Body of pancreas (tissue), 4 donors: ENCODE results near the gene RNF223. TPM values are rescaled to one million over a fixed set of nuclear protein-coding genes. Genes with fewer than 3 reads are reported as not detected.

Experiments
- ATAC-seq: fragments of 150-250 bp; one replicate; pipeline ENCODE4 v1.9.1; 2016
- DNase-seq, 4 donors: peaks; one replicate each; pipeline ENCODE4 v3.0.0-alpha.2; 2019
- H3K27ac ChIP-seq, 4 donors: fragments of 200-600 bp; sonication (generic); 1 replicate in 3 of 4; 2 replicates in 1 of 4; pipeline versions ENCODE4 v1.5.1 to v1.6.1; 2016 to 2019; ENCODE audit warnings: mild to moderate bottlenecking in 1 of 4, mixed read lengths in 1 of 4, moderate library complexity in 1 of 4
- H3K27me3 ChIP-seq, 2 donors: fragments of 200-600 bp; sonication (generic); one replicate each; pipeline ENCODE4 v1.6.0; 2016; ENCODE audit warnings: mild to moderate bottlenecking in 1 of 2
- H3K36me3 ChIP-seq, 2 donors: fragments of 200-600 bp; sonication (generic); replicated peaks in 1 of 2; 2 replicates each; pipeline ENCODE4 v1.5.1; 2016; ENCODE audit warnings: low read depth in 2 of 2; ENCODE audit not compliant: insufficient read depth in 1 of 2
- H3K4me1 ChIP-seq: fragments of 200-600 bp; sonication (generic); one replicate; pipeline ENCODE4 v1.6.0; 2016
- H3K4me3 ChIP-seq, 2 donors: fragments of 200-600 bp; sonication (generic); 1 replicate in 1 of 2; 2 replicates in 1 of 2; pipeline ENCODE4 v1.5.1; 2016 to 2019
- H3K9me3 ChIP-seq, 3 donors: fragments of 200-600 bp; sonication (generic); 1 replicate in 2 of 3; 2 replicates in 1 of 3; pipeline ENCODE4 v1.5.1; 2016
- POLR2A ChIP-seq, 3 donors: fragments of 450-650 bp; IDR thresholded peaks; one replicate each; pipeline ENCODE4 v1.6.1; 2016; ENCODE audit warnings: antibody characterized with exemption in 3 of 3, mild to moderate bottlenecking in 2 of 3
- WGBS, 2 donors: methylation state at CpG; one replicate each; pipeline ENCODE4 v1.1.5; 2017; 5-methylcytosine and 5-hydroxymethylcytosine counted together
- intact Hi-C: fragments of 100-400 bp; cut with DNase I; formaldehyde crosslinking; loops from one replicate; pipeline ENCODE4 v1.15.1; 2023
- total RNA-seq, 2 donors: library from RNA; depleted of rRNA; stranded (reverse); fragments of >200 nt; gene quantifications; one replicate each; pipeline ENCODE4 v1.1.0, GENCODE V29; 2016
- TF ChIP-seq, protein P1 (sequence below), 7 experiments: fragments of 450-650 bp in 4 of 7; fragments of 200-600 bp in 3 of 7; sonication (generic) in 3 of 7; IDR thresholded peaks; one replicate each; pipeline ENCODE4 v1.5.1; 2016 to 2019; ENCODE audit warnings: antibody characterized with exemption in 7 of 7

Gene RNF223
- total RNA-seq, 2 donors from 2014 or later: 0.26 TPM; not detected in 1

DNA sequence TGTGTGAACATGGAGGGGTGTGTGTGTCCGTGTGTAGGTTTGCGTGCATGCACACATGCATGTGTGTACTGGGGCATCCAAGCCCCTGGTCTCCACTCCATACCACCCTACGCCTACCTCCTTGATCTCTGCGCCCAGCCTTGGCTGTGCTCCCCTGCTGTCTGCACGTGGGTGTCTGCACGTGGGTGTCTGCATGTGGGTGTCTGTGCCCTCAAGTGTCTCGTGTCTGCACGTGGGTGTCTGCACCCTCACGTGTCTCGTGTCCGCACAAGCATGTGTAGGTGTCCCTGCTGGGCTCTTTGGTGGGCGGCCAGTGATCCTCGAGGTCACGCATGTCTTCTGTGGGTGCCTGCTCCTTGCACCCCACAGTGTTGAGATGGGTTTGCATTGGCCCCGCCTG is 21.1 kb downstream of the RNF223 start:
- no peak for DNase-seq

DNA sequence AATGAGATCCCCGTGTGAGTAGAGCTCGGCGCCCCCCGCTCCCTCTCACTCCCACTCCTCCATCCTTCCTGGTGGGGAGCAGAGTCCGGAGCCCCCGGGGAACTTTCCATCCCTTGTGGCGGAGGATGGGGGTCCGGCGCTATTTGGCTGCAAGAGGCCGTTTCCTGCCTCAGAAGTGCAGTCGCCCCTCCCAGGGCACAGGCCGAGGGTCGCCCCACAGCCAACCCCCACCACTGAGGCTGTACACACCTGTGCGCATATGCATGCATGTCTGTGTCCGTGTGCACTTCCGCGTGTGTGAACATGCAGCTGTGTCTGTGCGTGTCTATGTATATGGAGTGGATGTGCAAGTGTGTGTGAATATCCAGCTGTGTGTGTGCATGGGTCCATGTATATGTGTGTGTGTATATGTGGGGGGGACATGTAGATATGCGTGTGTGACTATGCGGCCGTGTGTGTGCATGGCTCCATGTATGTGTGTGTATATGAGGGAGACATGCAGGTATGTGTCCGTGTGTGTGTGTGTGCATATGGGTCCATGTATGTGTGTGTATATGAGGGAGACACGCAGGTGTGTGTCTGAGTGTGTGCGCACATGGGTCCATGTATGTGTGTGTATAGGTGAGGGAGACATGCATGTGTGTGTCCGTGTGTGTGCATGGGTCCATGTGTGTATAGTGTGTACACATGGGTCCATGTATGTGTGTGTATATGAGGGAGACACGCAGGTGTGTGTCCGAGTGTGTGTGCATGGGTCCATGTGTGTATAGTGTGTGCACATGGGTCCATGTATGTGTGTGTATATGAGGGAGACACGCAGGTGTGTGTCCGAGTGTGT is 21.9 kb downstream of the RNF223 start:
- DNase-seq (no peak), ATAC-seq (no peak)
- no peaks in the 10 kb centered on the region for H3K36me3 ChIP-seq
- H3K4me1 ChIP-seq: no peaks in the 10 kb centered on the region
- WGBS, 2 donors: 92% methylated on average over 29 of the region's 29 CpGs
- TF ChIP-seq, protein P1, sequence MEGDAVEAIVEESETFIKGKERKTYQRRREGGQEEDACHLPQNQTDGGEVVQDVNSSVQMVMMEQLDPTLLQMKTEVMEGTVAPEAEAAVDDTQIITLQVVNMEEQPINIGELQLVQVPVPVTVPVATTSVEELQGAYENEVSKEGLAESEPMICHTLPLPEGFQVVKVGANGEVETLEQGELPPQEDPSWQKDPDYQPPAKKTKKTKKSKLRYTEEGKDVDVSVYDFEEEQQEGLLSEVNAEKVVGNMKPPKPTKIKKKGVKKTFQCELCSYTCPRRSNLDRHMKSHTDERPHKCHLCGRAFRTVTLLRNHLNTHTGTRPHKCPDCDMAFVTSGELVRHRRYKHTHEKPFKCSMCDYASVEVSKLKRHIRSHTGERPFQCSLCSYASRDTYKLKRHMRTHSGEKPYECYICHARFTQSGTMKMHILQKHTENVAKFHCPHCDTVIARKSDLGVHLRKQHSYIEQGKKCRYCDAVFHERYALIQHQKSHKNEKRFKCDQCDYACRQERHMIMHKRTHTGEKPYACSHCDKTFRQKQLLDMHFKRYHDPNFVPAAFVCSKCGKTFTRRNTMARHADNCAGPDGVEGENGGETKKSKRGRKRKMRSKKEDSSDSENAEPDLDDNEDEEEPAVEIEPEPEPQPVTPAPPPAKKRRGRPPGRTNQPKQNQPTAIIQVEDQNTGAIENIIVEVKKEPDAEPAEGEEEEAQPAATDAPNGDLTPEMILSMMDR (IDR thresholded peaks at IDR 0.05): no peak
- TF ChIP-seq POLR2A (IDR thresholded peaks at IDR 0.05): no peak
- no peaks in the 10 kb centered on the region for H3K9me3 ChIP-seq
- no peaks in the 10 kb centered on the region for H3K27me3 ChIP-seq
- intact Hi-C loops: no loop called here
- H3K27ac ChIP-seq: no peak overlapping the region
- no peak overlapping the region for H3K4me3 ChIP-seq

More for the DNA sequence above, 21.1 kb downstream of the RNF223 start:
- no peak for ATAC-seq
- H3K4me3 ChIP-seq: no peak overlapping the region
- H3K27me3 ChIP-seq: no peaks in the 10 kb centered on the region
- H3K4me1 ChIP-seq: peaks cover 1% of the 10 kb centered on the region
- TF ChIP-seq, protein P1 (IDR thresholded peaks at IDR 0.05): no peak
- no peak for TF ChIP-seq POLR2A (IDR thresholded peaks at IDR 0.05)
- H3K27ac ChIP-seq: no peak overlapping the region
- no peaks in the 10 kb centered on the region for H3K36me3 ChIP-seq
- 92 to 94% methylated on average over 6 to 12 of the region's 15 CpGs for WGBS, 2 donors
- intact Hi-C loops: no loop called here
- H3K9me3 ChIP-seq: no peaks in the 10 kb centered on the region

DNA sequence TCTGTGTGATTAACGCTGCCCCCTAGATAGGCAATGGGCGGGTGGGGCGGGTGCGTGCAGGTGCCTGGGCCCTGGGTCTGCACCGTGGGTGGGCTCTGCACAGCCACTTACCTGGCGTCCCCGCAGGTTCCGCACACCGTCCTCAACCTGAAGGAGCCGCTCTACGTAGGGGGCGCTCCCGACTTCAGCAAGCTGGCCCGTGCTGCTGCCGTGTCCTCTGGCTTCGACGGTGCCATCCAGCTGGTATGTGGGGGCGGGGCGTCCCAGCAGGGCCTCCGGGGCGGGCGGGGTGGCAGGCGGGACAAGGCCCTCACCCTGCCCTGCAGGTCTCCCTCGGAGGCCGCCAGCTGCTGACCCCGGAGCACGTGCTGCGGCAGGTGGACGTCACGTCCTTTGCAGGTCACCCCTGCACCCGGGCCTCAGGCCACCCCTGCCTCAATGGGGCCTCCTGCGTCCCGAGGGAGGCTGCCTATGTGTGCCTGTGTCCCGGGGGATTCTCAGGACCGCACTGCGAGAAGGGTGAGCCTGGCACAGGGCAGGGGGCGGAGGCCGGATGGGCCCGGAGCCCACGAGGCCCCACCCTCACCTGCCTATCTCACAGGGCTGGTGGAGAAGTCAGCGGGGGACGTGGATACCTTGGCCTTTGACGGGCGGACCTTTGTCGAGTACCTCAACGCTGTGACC is 22.8 kb downstream of the RNF223 start:
- DNase-seq: no peak
- no peak for ATAC-seq
- no peaks in the 10 kb centered on the region for H3K36me3 ChIP-seq
- intact Hi-C loops: no loop called here
- H3K27ac ChIP-seq: no peak overlapping the region
- no peak for TF ChIP-seq POLR2A (IDR thresholded peaks at IDR 0.05)
- TF ChIP-seq, protein P1 (IDR thresholded peaks at IDR 0.05): no peak
- H3K27me3 ChIP-seq: no peaks in the 10 kb centered on the region
- no peaks in the 10 kb centered on the region for H3K9me3 ChIP-seq
- H3K4me1 ChIP-seq: no peaks in the 10 kb centered on the region
- H3K4me3 ChIP-seq: no peak overlapping the region
- 90 to 92% methylated on average over 18 to 41 of the region's 46 CpGs for WGBS, 2 donors

DNA sequence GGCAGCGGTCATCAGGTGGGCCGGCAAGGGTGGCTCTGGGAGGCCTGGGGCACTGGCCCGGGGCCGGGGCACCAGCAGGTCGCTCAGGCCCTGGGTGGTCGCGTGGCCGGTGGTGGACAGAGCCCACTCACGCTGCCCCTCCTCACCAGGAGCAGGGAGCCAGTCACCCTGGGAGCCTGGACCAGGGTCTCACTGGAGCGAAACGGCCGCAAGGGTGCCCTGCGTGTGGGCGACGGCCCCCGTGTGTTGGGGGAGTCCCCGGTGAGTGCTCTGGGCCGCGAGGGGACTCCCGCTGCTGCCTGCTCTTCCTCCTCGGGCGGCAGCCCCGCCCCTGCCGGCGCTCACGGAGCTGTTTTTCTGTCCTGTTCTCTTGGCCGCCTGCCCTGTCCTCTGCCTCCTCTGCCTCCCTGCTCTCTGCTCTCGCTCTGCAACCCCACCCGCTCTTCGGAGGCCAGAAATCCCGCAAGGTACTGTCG is 23.5 kb downstream of the RNF223 start:
- Histone ChIP-seq H3K27me3 (no peaks in the 10 kb centered on the region), H3K9me3 (no peaks in the 10 kb centered on the region), H3K36me3 (no peaks in the 10 kb centered on the region), H3K4me3 (no peak overlapping the region), H3K4me1 (no peaks in the 10 kb centered on the region), H3K27ac (no peak overlapping the region)
- WGBS, 2 donors: 92 to 99% methylated on average over 14 to 27 of the region's 32 CpGs
- ATAC-seq (no peak), DNase-seq (no peak)
- TF ChIP-seq, protein P1 (IDR thresholded peaks at IDR 0.05): no peak
- TF ChIP-seq POLR2A (IDR thresholded peaks at IDR 0.05): no peak
- intact Hi-C loops: no loop called here
